ENCODE data around the gene OR2A2.

DNA sequence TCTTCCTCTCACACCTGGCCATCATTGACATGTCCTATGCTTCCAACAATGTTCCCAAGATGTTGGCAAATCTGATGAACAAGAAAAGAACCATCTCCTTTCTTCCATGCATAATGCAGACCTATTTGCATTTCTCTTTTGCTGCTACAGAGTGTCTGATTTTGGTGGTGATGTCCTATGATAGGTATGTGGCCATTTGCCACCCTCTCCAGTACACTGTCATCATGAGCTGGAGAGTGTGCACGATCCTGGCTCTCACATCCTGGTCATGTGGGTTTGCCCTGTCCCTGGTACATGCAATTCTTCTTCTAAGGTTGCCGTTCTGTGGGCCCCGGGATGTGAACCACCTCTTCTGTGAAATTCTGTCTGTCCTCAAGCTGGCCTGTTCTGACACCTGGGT, 32.8 kb downstream of the OR2A2 start:
- TF ChIP-seq, protein P1, sequence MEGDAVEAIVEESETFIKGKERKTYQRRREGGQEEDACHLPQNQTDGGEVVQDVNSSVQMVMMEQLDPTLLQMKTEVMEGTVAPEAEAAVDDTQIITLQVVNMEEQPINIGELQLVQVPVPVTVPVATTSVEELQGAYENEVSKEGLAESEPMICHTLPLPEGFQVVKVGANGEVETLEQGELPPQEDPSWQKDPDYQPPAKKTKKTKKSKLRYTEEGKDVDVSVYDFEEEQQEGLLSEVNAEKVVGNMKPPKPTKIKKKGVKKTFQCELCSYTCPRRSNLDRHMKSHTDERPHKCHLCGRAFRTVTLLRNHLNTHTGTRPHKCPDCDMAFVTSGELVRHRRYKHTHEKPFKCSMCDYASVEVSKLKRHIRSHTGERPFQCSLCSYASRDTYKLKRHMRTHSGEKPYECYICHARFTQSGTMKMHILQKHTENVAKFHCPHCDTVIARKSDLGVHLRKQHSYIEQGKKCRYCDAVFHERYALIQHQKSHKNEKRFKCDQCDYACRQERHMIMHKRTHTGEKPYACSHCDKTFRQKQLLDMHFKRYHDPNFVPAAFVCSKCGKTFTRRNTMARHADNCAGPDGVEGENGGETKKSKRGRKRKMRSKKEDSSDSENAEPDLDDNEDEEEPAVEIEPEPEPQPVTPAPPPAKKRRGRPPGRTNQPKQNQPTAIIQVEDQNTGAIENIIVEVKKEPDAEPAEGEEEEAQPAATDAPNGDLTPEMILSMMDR (optimal IDR thresholded peaks at IDR 0.05 in 1 of 3, IDR thresholded peaks at IDR 0.05 in 1 of 3, conservative IDR thresholded peaks at IDR 0.05 in 1 of 3; ENCODE audit: extremely low read depth in 1 of 3, insufficient read depth in 2 of 3, low read length in 3 of 3), result no peak
- TF ChIP-seq EZH2 (IDR thresholded peaks at IDR 0.05; ENCODE audit: low read length), result no peak

Measured in keratinocyte (primary cell).